PFSK-1 (cell line): ENCODE results near the gene NINJ2.

Source experiments
- POLR2AphosphoS5 ChIP-seq: IDR thresholded peaks from 2 replicates; pipeline ENCODE4 v1.6.1; 2012; ENCODE audit warnings: low read depth, mild to moderate bottlenecking, control low read depth, low read length, moderate library complexity
- SIN3A ChIP-seq: IDR thresholded peaks from 2 replicates; pipeline ENCODE4 v1.6.1; 2012; ENCODE audit warnings: mild to moderate bottlenecking, low read length, moderate library complexity, borderline replicate concordance; ENCODE audit not compliant: insufficient read depth

GRCh38 chr12:522692-523378 is 140.4 kb downstream of the NINJ2 start:
- TF ChIP-seq SIN3A (no peak), POLR2AphosphoS5 (no peak)
